ENCODE data around the gene RNASEL. TPM values are rescaled to one million over a fixed set of nuclear protein-coding genes. Genes with fewer than 3 reads are reported as not detected.

Gene RNASEL
- polyA plus RNA-seq, 1 donor (not counting 4 experiments of a cell fraction or from before 2014, with no cell fraction given), result 4.7 TPM

DNA sequence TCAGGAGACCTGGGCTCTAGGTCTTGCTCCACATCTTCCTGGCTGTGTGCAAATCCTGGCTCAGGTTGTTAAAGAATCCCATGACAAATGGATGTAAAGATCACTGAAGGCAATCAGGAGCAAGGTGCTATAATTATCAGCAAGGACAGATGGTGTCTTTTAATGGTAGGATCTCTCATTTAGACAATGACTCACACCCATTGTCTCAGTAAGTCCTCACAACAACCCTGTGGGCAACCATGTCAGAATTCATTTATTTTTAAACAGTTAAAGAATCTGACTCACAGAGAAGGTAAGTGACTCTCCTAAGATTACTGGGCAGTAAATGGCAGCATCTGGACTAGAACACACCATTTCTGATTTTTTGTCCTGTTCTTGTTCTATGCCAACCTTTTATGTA, 32.8 kb downstream of the RNASEL start:
- no peaks in the 10 kb centered on the region for H3K27me3 ChIP-seq (ENCODE audit: control insufficient read depth, extremely low read depth, insufficient read depth, low read length)
- H3K36me3 ChIP-seq (ENCODE audit: control insufficient read depth in 2 of 2, extremely low read depth in 1 of 2, insufficient read depth in 2 of 2, low read length in 2 of 2), result no peaks in the 10 kb centered on the region
- no peak overlapping the region for H3K9ac ChIP-seq (ENCODE audit: control insufficient read depth, extremely low read depth, insufficient read depth, low read length)
- no peaks in the 10 kb centered on the region for H3K9me3 ChIP-seq (ENCODE audit: control insufficient read depth, low read depth, low read length)
- no peaks in the 10 kb centered on the region for H3K79me2 ChIP-seq (ENCODE audit: control insufficient read depth, insufficient read depth, low read length)
- no peaks in the 10 kb centered on the region for H3K9me1 ChIP-seq (ENCODE audit: control insufficient read depth, extremely low read depth, insufficient read depth, low read length)
- no peak for FAIRE-seq
- dilution Hi-C loops (cut with MboI; ENCODE audit: extremely low pct_ligation_motif_present, low sequenced_read_pairs), result no loop called here
- DNase-seq (ENCODE audit: low read depth, low spot score), result no peak
- no peaks in the 10 kb centered on the region for H3K4me1 ChIP-seq (ENCODE audit: control insufficient read depth, extremely low read depth, insufficient read depth, low read length)
- H3K4me2 ChIP-seq (ENCODE audit: control insufficient read depth, extremely low read depth, insufficient read depth, low read depth, low read length), result no peak overlapping the region
- no peak overlapping the region for H2AFZ ChIP-seq (ENCODE audit: control insufficient read depth, low read length)
- no peak overlapping the region for H3K27ac ChIP-seq (ENCODE audit: control insufficient read depth, insufficient read depth, low read length)
- H3K4me3 ChIP-seq (ENCODE audit: control insufficient read depth in 2 of 3, extremely low read depth in 1 of 3, insufficient read depth in 2 of 3, low read depth in 1 of 3, low read length in 3 of 3), result no peak overlapping the region
- no peaks in the 10 kb centered on the region for H4K20me1 ChIP-seq (ENCODE audit: control insufficient read depth, extremely low read depth, insufficient read depth, low read length)
- no peak for TF ChIP-seq EZH2 (IDR thresholded peaks at IDR 0.05; ENCODE audit: low read length)
- no peak for TF ChIP-seq CTCF (optimal IDR thresholded peaks at IDR 0.05 in 1 of 3, IDR thresholded peaks at IDR 0.05 in 1 of 3, conservative IDR thresholded peaks at IDR 0.05 in 1 of 3; ENCODE audit: extremely low read depth in 1 of 3, insufficient read depth in 2 of 3, low read length in 3 of 3)

DNA sequence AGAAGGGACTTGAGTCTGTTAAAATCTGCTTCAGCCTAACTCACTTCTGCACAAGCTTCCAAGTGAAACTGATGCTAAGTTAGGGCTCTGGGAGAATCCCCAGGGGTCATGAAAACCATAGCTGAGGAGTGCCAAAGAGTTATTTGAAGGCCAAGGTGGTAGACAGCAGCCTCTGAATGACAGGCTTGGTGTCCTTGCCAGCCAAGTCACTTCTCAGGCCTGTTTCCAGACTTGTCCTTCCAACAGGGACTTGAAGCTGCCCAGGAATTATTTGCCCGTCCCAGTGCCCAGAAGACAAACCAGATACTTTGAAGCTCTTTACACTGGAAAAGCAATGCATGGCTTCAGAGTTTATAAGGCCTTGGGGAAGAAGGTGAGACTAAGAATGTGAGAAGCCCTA, 33.6 kb downstream of the RNASEL start:
- no peak for TF ChIP-seq CTCF (optimal IDR thresholded peaks at IDR 0.05 in 1 of 3, IDR thresholded peaks at IDR 0.05 in 1 of 3, conservative IDR thresholded peaks at IDR 0.05 in 1 of 3; ENCODE audit: extremely low read depth in 1 of 3, insufficient read depth in 2 of 3, low read length in 3 of 3)
- no peak for TF ChIP-seq EZH2 (IDR thresholded peaks at IDR 0.05; ENCODE audit: low read length)
- H3K27ac ChIP-seq (ENCODE audit: control insufficient read depth, insufficient read depth, low read length), result no peak overlapping the region
- H3K4me2 ChIP-seq (ENCODE audit: control insufficient read depth, extremely low read depth, insufficient read depth, low read depth, low read length), result no peak overlapping the region
- no peaks in the 10 kb centered on the region for H3K79me2 ChIP-seq (ENCODE audit: control insufficient read depth, insufficient read depth, low read length)
- no peak overlapping the region for H2AFZ ChIP-seq (ENCODE audit: control insufficient read depth, low read length)
- no peak overlapping the region for H3K4me3 ChIP-seq (ENCODE audit: control insufficient read depth in 2 of 3, extremely low read depth in 1 of 3, insufficient read depth in 2 of 3, low read depth in 1 of 3, low read length in 3 of 3)
- H3K9ac ChIP-seq (ENCODE audit: control insufficient read depth, extremely low read depth, insufficient read depth, low read length), result no peak overlapping the region
- no peaks in the 10 kb centered on the region for H3K36me3 ChIP-seq (ENCODE audit: control insufficient read depth in 2 of 2, extremely low read depth in 1 of 2, insufficient read depth in 2 of 2, low read length in 2 of 2)
- H3K9me1 ChIP-seq (ENCODE audit: control insufficient read depth, extremely low read depth, insufficient read depth, low read length), result no peaks in the 10 kb centered on the region
- FAIRE-seq, result no peak
- peaks cover 4% of the 10 kb centered on the region for H3K27me3 ChIP-seq (ENCODE audit: control insufficient read depth, extremely low read depth, insufficient read depth, low read length)
- H4K20me1 ChIP-seq (ENCODE audit: control insufficient read depth, extremely low read depth, insufficient read depth, low read length), result no peaks in the 10 kb centered on the region
- no peaks in the 10 kb centered on the region for H3K4me1 ChIP-seq (ENCODE audit: control insufficient read depth, extremely low read depth, insufficient read depth, low read length)
- DNase-seq (ENCODE audit: low read depth, low spot score), result no peak
- dilution Hi-C loops (cut with MboI; ENCODE audit: extremely low pct_ligation_motif_present, low sequenced_read_pairs), result no loop called here
- no peaks in the 10 kb centered on the region for H3K9me3 ChIP-seq (ENCODE audit: control insufficient read depth, low read depth, low read length)
